IMR-90 (cell line): ENCODE data around the gene CHST1.

Experiments
- BHLHE40 ChIP-seq: fragments of 150-350 bp; IDR thresholded peaks from 2 replicates; pipeline ENCODE4 v1.6.1; 2016; ENCODE audit warnings: mild to moderate bottlenecking, low read depth, low read length
- CEBPB ChIP-seq: IDR thresholded peaks from 2 replicates; pipeline ENCODE4 v1.6.1; 2012; ENCODE audit warnings: low read depth, low read length, improper control_type of control experiment
- CHD1 ChIP-seq: IDR thresholded peaks from 2 replicates; pipeline ENCODE4 v1.6.1; 2012; ENCODE audit warnings: low read depth, low read length, improper control_type of control experiment
- CTCF ChIP-seq: conservative IDR thresholded peaks from 2 replicates; pipeline ENCODE4 v1.5.1; 2012; ENCODE audit warnings: mild to moderate bottlenecking, low read depth, low read length, improper control_type of control experiment
- FOS ChIP-seq: fragments of 150-350 bp; IDR thresholded peaks from 2 replicates; pipeline ENCODE4 v1.6.1; 2016; ENCODE audit warnings: low read depth, low read length
- MAFK ChIP-seq: IDR thresholded peaks from 2 replicates; pipeline ENCODE4 v1.6.1; 2012; ENCODE audit warnings: low read depth, low read length, improper control_type of control experiment
- MAZ ChIP-seq: IDR thresholded peaks from 2 replicates; pipeline ENCODE4 v1.6.1; 2012; ENCODE audit warnings: low read depth, mild to moderate bottlenecking, low read length, improper control_type of control experiment, moderate library complexity, borderline replicate concordance
- POLR2A ChIP-seq: IDR thresholded peaks from 2 replicates; pipeline ENCODE4 v1.6.1; 2012; ENCODE audit warnings: mild to moderate bottlenecking, low read depth, low read length
- RAD21 ChIP-seq: IDR thresholded peaks from 2 replicates; pipeline ENCODE4 v1.6.1; 2012; ENCODE audit warnings: low read length, improper control_type of control experiment
- RCOR1 ChIP-seq: IDR thresholded peaks from 2 replicates; pipeline ENCODE4 v1.6.1; 2012; ENCODE audit warnings: mild to moderate bottlenecking, low read length, improper control_type of control experiment; ENCODE audit not compliant: insufficient replicate concordance
- RFX5 ChIP-seq: IDR thresholded peaks from 2 replicates; pipeline ENCODE4 v1.8.0; 2012; ENCODE audit warnings: low read depth, mild to moderate bottlenecking, low read length, moderate library complexity
- SMC3 ChIP-seq: fragments of 150-350 bp; IDR thresholded peaks from 2 replicates; pipeline ENCODE4 v1.6.1; 2016; ENCODE audit warnings: low read depth, mild to moderate bottlenecking, antibody characterized with exemption, low read length, moderate library complexity
- TF ChIP-seq, protein P1 (sequence below): fragments of 150-350 bp; IDR thresholded peaks from 2 replicates; pipeline ENCODE4 v1.6.1; 2017; ENCODE audit warnings: mild to moderate bottlenecking, antibody characterized with exemption, low read length, low read depth

- TF ChIP-seq POLR2A (no peak), SMC3 (no peak), CTCF (no peak), RAD21 (no peak), CHD1 (no peak), RFX5 (no peak), FOS (no peak), BHLHE40 (no peak), MAZ (no peak), MAFK (no peak), CEBPB (no peak), RCOR1 (no peak)
- TF ChIP-seq, protein P1, sequence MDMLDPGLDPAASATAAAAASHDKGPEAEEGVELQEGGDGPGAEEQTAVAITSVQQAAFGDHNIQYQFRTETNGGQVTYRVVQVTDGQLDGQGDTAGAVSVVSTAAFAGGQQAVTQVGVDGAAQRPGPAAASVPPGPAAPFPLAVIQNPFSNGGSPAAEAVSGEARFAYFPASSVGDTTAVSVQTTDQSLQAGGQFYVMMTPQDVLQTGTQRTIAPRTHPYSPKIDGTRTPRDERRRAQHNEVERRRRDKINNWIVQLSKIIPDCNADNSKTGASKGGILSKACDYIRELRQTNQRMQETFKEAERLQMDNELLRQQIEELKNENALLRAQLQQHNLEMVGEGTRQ = no peak
These were observed 27.4 kb downstream of the CHST1 start for GRCh38 chr11:45638051-45638450.
